ENCODE measurements around the gene PPM1H. TPM values are rescaled to one million over a fixed set of nuclear protein-coding genes. Genes with fewer than 3 reads are reported as not detected.

PPM1H gene
- total RNA-seq, 2 donors from 2014 or later: 27.0 to 46.9 TPM

- no peak overlapping the region for H3K4me3 ChIP-seq
- intact Hi-C loops (cut with DNase I): no loop called here
- 98% methylated on average over 4 of the region's 4 CpGs for WGBS
- H3K27me3 ChIP-seq (replicated peaks; ENCODE audit: insufficient read depth): no peaks in the 10 kb centered on the region
- no peak for DNase-seq (ENCODE audit: low spot score)
- no peaks in the 10 kb centered on the region for H3K9me3 ChIP-seq
- H3K4me1 ChIP-seq (replicated peaks): no peaks in the 10 kb centered on the region
- no peak overlapping the region for H3K27ac ChIP-seq
- TF ChIP-seq POLR2A (IDR thresholded peaks at IDR 0.05) (no peak), POLR2AphosphoS5 (IDR thresholded peaks at IDR 0.05) (no peak), CTCF (IDR thresholded peaks at IDR 0.05) (no peak)
- H3K36me3 ChIP-seq: no peaks in the 10 kb centered on the region
These were observed 185.9 kb downstream of the PPM1H start for GRCh38 chr12:62748941-62749468.

DNA sequence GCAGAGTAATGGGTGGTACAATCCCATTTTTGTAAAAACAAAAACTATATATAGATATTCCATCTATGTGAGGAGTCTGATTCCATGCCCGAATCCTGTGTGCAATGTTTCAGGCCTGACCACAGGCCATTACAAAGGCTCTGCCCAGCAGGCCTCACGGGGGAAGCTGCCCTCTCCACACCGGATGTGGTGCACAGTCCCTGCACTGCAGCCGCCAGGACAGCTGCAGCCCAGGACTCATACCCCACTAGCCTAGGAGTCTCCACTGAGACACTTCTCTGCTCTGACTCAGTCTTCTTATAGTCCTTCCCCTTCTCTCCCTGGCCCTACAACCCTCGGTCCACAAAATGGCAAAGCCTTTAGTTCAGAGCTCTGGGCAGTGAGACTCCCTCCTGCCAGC is 190.4 kb downstream of the PPM1H start:
- DNase-seq (ENCODE audit: low spot score): no peak
- Histone ChIP-seq H3K36me3 (no peaks in the 10 kb centered on the region), H3K9me3 (no peaks in the 10 kb centered on the region), H3K27me3 (replicated peaks; ENCODE audit: insufficient read depth) (no peaks in the 10 kb centered on the region), H3K4me1 (replicated peaks) (no peaks in the 10 kb centered on the region), H3K27ac (no peak overlapping the region), H3K4me3 (no peak overlapping the region)
- TF ChIP-seq POLR2A (IDR thresholded peaks at IDR 0.05) (no peak), POLR2AphosphoS5 (IDR thresholded peaks at IDR 0.05) (no peak), CTCF (IDR thresholded peaks at IDR 0.05) (no peak)
- 86% methylated on average over 5 of the region's 5 CpGs for WGBS
- intact Hi-C loops (cut with DNase I): no loop called here

DNA sequence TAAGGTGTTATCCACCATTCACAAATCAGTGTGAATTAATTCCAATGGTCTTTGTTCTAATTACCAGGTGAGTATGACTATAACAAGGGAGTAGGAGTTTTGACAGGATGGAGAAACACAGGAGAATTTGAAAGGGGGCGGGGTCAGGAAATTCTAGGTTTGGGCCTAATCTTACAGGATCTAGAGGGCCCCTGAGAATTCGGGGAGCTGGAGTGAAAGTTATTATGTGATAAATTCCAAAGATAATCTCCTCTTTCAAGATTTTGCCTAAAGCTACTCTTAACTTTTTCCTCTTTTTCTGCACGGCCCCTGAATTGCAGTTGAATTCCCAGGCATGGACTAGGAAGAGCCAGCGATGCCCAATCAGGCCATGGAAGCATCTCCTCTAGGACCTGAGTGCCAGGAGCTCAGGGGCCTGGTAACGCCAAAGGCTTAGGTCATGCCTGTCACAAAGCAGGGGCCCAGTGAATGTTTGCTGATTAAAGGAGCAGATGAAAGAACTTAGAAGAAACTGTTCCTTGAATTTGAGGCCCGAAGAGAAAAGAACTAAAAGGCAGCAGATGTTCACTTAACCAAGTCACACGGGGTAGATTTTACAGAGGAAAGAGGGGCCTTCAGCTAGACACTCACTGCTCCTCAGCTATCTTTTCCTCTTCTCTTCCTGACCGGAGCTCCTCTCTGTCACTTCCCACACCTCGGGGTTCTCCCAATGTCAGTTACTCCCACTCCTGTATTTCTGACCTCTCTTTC is 195.5 kb downstream of the PPM1H start:
- 55% methylated on average over 9 of the region's 9 CpGs for WGBS
- H3K9me3 ChIP-seq: no peaks in the 10 kb centered on the region
- H3K27ac ChIP-seq: no peak overlapping the region
- no peaks in the 10 kb centered on the region for H3K4me1 ChIP-seq (replicated peaks)
- intact Hi-C loops (cut with DNase I): no loop called here
- H3K36me3 ChIP-seq: no peaks in the 10 kb centered on the region
- no peak for DNase-seq (ENCODE audit: low spot score)
- no peak overlapping the region for H3K4me3 ChIP-seq
- TF ChIP-seq POLR2AphosphoS5 (IDR thresholded peaks at IDR 0.05) (no peak), POLR2A (IDR thresholded peaks at IDR 0.05) (no peak), CTCF (IDR thresholded peaks at IDR 0.05) (no peak)
- H3K27me3 ChIP-seq (replicated peaks; ENCODE audit: insufficient read depth): no peaks in the 10 kb centered on the region

DNA sequence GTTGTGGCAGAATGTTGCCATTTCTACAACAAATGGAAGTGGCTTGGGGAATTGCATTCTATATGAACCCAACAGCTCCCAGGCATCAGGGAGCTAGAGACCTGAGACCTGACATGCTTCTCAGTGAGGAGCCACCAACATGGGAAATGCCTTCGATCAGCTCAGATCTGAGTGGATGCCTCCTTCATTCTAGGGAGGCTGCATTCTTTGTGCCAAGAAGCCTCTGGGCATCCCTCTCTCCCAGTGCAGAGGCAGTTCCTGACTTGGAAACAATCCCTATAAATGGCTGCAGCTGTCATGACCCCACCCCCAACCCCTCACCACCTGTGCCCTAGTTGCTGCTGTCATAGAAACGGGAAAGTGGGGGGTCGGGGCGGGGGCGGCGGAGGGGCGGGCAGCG is 196.3 kb downstream of the PPM1H start:
- 80% methylated on average over 8 of the region's 8 CpGs for WGBS
- intact Hi-C loops (cut with DNase I): no loop called here

More for the DNA sequence above, 196.3 kb downstream of the PPM1H start:
- Histone ChIP-seq H3K27ac (no peak overlapping the region), H3K36me3 (no peaks in the 10 kb centered on the region), H3K27me3 (replicated peaks; ENCODE audit: insufficient read depth) (no peaks in the 10 kb centered on the region), H3K9me3 (no peaks in the 10 kb centered on the region), H3K4me3 (no peak overlapping the region), H3K4me1 (replicated peaks) (no peaks in the 10 kb centered on the region)
- DNase-seq (ENCODE audit: low spot score): no peak
- TF ChIP-seq CTCF (IDR thresholded peaks at IDR 0.05) (no peak), POLR2A (IDR thresholded peaks at IDR 0.05) (no peak), POLR2AphosphoS5 (IDR thresholded peaks at IDR 0.05) (no peak)

Data from prostate gland (tissue), 2 donors.